ENCODE data around the gene WASL.
A peak's percentile ranks its signal among the peaks of the same experiment; 100 is the strongest.

WASL gene

DNA sequence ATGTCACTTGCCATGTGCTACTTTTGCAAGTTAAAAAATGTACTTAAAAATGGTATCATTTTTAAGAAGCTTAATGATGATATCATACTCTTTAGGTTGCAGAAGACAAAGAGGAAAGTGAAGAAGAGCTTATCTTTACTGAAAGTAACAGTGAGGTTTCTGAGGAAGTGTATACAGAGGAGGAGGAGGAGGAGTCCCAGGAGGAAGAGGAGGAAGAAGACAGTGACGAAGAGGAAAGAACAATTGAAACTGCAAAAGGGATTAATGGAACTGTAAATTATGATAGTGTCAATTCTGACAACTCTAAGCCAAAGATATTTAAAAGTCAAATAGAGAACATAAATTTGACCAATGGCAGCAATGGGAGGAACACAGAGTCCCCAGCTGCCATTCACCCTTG, 87.0 kb downstream of the WASL start:
- no peak for TF ChIP-seq GATA1 (IDR thresholded peaks at IDR 0.05; ENCODE audit: low read depth, low read length)
- TF ChIP-seq POLR2A (IDR thresholded peaks at IDR 0.05; ENCODE audit: low read length): no peak
- no peak for DNase-seq

DNA sequence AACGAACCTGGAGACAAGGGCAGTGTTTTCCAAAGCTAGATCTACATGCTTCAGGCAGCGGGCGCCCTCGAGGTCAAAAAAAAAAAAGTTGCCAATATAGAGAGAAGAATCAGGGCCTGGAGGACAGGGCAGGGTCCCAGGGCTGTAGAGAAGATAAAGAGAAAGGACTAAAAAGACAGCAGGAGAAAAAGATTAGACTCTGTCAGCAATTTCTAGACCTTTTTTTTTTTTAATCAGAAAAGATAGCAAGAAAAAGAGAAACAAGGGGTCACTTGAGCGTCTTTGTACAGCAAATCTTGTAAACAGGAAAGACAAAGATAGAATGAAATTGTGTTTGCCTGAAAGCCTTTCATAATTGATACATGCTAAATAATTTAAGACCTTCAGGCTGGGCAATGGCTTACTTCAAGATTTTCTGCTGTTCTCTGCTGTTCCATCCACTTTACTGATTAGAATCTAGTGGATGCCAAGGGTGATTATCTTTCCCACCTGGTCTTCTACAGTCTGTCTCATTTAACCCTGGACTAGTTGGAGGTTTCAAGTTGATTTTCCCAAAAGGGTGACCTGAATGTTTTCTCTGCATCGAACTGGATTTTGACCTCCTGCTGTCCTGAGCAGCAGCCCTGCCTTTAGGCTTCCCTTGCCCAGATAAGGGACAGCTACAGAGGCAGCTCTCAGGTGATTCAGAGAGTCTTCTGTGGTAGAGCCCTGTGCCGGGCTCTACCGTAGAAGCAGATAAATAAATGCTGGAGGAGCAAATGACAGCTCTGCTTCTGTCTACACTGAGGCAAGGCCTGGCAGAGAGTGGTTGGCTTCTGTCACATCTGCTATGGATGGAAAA, 88.1 kb downstream of the WASL start:
- peak in 1 of 2 experiments; percentile 2 for DNase-seq

DNA sequence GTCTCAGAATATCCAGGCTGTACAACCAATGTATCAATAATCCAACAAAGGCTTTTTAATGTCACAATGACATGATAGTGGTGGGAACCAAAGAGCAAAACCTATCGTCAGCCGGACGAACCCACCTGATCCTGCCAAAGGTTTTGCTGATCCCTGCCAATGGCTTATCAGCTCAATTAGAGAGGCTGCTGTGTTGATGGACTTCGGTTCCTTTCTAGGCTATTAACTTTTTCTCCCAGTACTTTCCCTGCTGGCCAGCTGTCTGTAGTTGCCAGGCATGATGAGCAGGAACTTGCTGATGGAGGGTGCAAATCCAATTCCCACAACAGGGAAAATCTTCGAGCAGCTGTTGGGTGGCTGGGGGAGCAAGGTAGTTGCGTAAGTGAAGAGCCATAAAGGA, 90.8 kb downstream of the WASL start:
- TF ChIP-seq GATA1 (IDR thresholded peaks at IDR 0.05; ENCODE audit: low read depth, low read length) (no peak), POLR2A (IDR thresholded peaks at IDR 0.05; ENCODE audit: low read length) (no peak)
- no peak for DNase-seq

More for the DNA sequence above, 88.1 kb downstream of the WASL start:
- TF ChIP-seq POLR2A (IDR thresholded peaks at IDR 0.05; ENCODE audit: low read length): no peak
- TF ChIP-seq GATA1 (IDR thresholded peaks at IDR 0.05; ENCODE audit: low read depth, low read length): no peak

DNA sequence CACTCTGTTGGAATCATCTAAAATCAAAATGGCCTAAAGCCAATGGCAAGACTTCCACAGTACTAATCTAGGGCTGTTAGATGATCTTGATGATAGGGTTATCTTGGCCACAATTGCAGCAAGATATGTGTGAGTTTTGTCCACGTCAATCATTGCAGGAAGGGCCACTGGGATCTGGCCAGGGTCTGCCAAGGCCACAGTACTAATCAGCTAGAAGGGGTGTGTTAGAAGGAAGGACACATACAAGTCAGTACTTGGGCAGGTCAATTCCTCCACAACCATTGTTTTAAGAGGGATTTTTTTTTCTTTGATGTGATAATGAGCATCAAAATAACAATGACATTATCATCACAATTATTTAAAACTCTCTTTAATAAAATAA, 91.5 kb downstream of the WASL start:
- DNase-seq: no peak
- TF ChIP-seq GATA1 (IDR thresholded peaks at IDR 0.05; ENCODE audit: low read depth, low read length): no peak
- no peak for TF ChIP-seq POLR2A (IDR thresholded peaks at IDR 0.05; ENCODE audit: low read length)

DNA sequence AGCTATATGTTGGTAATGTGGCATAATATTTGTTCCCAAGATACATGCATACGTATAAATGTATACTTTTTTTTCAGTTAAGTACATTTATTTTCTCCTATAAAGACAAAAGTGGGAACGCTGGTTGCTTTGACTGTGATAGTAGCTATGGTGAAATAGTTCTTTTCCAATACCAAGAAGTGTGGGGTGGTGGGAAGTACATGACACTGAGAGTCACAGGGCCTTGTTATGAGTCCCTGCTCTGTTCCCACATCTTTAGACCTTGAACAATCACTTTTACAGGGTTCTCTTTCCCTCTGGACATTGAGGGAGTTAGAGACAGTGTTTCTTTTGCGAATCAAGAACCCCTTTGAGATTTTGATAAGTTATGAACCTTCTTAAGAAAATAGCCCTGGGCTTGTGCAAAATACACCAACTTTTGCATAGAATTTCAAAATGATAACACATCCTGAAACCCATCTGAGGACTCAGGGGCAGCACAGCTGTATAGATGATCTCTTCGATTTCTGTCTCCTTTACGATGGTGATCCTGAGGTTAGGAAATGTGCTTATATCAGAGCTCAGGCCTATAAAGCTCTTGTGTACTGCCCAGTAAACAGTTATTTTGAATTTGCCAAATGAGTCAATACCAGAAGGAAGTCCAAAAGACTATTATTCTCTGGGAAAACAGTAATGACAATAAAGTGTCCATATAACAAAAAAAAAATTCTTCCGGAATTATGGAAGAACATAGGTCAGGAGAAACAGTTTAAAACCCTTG, 92.1 kb downstream of the WASL start:
- no peak for TF ChIP-seq POLR2A (IDR thresholded peaks at IDR 0.05; ENCODE audit: low read length)
- TF ChIP-seq GATA1 (IDR thresholded peaks at IDR 0.05; ENCODE audit: low read depth, low read length): no peak
- no peak for DNase-seq

DNA sequence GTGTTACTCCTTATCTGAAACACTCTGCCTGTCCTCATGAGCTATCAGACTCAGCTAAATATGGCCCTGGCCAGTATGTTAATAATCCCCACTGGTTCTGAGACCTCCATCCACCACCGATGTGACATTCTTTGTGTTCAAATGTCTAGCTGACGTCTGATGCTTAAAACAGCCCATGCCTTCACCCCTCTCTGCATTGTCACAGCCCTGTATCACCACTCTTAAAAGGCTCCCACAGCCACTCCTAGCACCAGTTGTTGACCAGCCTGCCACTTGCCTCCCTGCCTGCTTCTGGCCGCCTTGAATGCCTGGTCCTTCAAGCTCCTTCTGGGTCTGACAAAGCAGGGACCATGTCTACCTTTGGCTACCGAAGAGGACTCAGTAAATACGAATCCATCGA, 93.2 kb downstream of the WASL start, which contains the start of gene LMOD2:
LMOD2 (plus strand) TSS at position 253 of the 400 bp plus-strand sequence; CDS start at position 351, 98 bp downstream.
- TF ChIP-seq GATA1 (IDR thresholded peaks at IDR 0.05; ENCODE audit: low read depth, low read length) (no peak), POLR2A (IDR thresholded peaks at IDR 0.05; ENCODE audit: low read length) (no peak)
- no peak for DNase-seq

DNA sequence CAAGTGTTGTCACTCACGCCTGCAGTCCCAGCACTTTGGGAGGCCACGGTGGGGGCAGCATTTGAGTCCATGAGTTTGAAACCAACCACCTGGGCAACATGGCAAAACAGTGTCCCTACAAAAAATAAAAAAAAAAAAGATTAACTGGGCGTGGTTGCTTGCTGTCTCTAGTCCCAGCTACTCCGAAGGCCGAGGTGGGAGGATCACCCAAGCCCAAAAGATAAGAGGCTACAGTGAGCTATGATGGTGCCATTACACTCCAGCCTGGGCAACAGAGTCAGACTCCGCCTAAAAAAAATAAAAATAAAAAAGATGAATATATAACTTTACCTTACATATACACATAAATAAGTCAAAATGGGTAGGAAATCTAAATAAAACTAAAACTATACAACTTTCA, 95.6 kb downstream of the WASL start:
- no peak for TF ChIP-seq POLR2A (IDR thresholded peaks at IDR 0.05; ENCODE audit: low read length)
- no peak for TF ChIP-seq GATA1 (IDR thresholded peaks at IDR 0.05; ENCODE audit: low read depth, low read length)
- no peak for DNase-seq

DNA sequence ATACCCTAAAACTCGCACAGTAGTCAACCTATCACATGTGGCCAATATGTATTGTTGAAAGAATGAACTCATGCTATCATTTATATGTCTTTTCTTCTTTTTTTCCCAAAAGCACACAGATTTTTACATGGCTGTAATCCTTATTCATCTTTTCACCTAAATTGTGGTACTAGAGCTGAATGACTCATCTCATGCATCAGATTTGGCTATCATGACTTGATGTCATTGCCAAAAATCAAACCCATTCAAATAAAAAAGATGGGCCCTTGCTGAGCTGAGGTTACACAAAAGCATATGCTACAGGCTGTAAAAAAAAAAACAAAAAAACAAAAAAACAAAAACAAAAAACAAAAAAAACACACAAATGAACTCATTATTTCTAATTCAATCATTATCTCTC, 96.4 kb downstream of the WASL start:
- no peak for TF ChIP-seq POLR2A (IDR thresholded peaks at IDR 0.05; ENCODE audit: low read length)
- no peak for TF ChIP-seq GATA1 (IDR thresholded peaks at IDR 0.05; ENCODE audit: low read depth, low read length)
- DNase-seq: no peak

DNA sequence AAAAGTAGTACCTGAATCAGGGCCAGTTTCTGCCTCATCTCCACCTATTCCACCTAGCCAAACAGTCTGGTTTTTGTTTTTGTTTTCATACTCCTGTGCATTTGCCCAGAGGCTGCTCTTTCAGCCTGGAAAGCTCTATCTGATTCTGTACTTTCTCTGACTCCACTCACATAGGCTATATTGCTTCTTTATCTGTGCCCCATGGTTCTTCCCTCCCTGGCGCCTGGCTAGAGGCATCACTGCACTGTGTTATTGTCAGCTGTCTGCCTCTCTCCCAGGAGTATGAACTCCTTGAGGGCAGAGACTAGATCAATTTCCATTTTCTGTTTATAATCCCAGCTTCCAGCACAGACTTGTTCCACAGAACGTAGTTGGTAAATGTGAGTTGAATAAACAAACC, 98.2 kb downstream of the WASL start:
- TF ChIP-seq POLR2A (IDR thresholded peaks at IDR 0.05; ENCODE audit: low read length) (no peak), GATA1 (IDR thresholded peaks at IDR 0.05; ENCODE audit: low read depth, low read length) (no peak)
- no peak for DNase-seq

DNA sequence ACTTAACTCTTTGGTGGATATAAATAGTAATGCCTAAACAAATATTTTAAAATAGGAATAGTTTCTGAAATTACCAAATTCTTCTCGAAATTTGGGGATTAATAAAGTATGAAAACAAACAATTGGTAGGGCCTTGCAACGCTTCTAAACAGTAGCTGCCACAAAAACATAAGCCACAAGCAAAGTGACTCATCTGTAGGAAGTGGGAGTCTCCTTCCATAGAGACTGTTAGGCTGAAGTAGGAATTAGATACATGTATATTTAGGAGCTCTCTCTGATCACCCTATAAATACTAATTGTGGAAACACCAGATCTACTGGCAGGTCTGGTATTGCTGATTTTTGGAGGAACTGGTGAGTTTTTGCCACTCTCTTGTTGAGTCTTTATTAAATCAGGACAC, 98.8 kb downstream of the WASL start:
- no peak for DNase-seq
- no peak for TF ChIP-seq POLR2A (IDR thresholded peaks at IDR 0.05; ENCODE audit: low read length)
- no peak for TF ChIP-seq GATA1 (IDR thresholded peaks at IDR 0.05; ENCODE audit: low read depth, low read length)

DNA sequence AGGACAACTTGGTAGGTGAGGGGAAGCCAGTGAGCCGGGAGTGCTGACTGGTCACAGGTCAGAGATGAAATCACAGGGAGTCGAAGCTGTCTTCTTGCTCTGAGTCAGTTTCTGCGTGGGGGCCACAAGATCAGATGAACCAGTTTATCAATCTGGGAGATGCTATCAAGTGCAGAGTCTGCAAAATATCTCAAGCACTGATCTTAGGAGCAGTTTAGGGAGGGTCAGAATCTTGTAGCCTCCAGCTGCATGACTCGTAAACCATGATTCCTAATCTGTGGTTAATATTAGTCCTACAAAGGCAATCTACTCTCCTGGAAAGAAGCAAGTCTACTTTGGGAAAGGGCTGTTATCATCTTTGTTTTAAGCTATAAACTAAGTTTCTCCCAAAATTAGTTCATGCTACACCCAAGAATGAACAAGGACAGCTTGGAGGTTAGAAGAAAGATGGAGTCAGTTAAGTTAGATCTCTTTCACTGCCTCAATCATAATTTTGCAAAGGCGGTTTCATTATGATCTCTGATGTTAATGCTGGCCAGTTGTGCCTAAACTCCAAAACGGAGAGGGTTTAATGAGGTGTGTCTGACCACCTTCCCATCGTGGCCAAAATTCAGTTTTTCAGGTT, 101.6 kb downstream of the WASL start:
- DNase-seq: no peak
- TF ChIP-seq POLR2A (IDR thresholded peaks at IDR 0.05; ENCODE audit: low read length) (no peak), GATA1 (IDR thresholded peaks at IDR 0.05; ENCODE audit: low read depth, low read length) (no peak)

DNA sequence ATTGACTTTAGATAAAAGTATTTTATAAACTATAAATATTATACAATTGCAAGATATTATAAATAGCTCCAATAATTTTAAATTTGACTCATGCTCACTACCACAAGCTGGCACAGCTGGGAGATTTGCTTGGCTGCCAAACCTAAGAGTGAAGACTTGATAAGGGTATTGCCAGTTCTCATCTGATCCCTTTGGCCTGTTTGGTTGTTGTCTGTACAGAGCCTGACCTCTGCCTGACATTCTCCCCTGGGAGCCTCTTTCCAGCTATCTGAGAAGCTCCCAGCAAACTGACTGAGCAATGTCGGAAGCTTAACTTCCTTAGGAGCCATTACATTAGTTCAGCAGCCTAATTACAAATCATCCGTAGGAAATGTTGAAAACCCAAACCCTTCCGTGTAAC, 103.3 kb downstream of the WASL start:
- DNase-seq: no peak
- TF ChIP-seq GATA1 (IDR thresholded peaks at IDR 0.05; ENCODE audit: low read depth, low read length) (no peak), POLR2A (IDR thresholded peaks at IDR 0.05; ENCODE audit: low read length) (no peak)

DNA sequence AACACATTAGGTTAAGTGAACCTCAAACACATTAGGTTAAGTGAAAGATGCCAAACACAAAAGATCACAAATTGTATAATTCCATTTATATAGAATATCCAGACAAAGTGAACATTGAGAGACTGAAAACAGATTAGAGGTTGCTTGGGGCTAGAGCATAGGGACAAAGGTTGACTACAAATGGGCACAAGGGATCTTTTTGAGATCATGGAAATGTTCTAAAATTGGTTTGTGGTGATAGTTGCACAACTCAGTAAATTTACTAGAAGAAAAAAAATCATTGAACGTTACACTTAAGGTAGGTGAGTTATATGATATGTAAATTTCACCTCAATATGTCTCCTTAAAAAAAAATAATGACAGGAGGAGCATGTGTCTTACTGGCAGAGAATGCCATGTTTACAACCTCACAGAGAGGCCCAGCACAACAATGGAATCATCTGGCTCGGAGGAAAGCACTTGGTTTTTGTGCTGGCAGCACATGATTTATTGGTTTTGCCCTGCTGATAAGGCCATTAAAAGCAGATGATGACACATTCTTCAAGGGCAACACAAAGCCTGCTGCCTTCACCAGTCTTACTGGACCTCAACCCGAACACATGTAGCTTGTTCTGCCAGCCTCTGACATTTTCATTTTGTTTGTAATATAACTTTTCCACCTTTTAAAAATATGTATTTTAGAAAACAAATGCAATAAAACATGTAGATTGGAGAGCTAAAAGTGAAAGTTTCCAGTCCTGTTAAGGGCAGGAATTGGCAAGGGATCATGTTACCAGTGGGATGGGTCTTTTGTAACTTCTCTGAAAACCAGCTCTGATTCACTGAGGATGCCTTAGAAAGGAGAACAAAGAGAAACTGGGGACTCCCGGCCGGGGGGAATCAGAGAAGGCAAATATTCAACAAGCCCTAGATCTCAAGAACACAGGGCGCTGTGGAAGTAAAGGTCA, 105.0 kb downstream of the WASL start:
- DNase-seq: no peak
- TF ChIP-seq POLR2A (IDR thresholded peaks at IDR 0.05; ENCODE audit: low read length): no peak

All from erythroblast (primary cell).